Vagina (tissue), 2 donors: Measurements from ENCODE around the gene GPATCH4. TPM values are rescaled to one million over a fixed set of nuclear protein-coding genes. Genes with fewer than 3 reads are reported as not detected.
"Not testable (repeated sequence)": the region's sequence is repeated elsewhere in the genome, so short reads cannot be mapped to it uniquely, and the experiment has no call there.

Source experiments
- DNase-seq, 2 donors: peaks; one replicate each; pipeline ENCODE4 v3.0.0-alpha.2; 2017; ENCODE audit errors: extremely low spot score in 2 of 2
- H3K27ac ChIP-seq: fragments of 200-600 bp; sonication (generic); one replicate; pipeline ENCODE4 v1.5.1; 2019
- H3K27me3 ChIP-seq: fragments of 200-600 bp; sonication (generic); one replicate; pipeline ENCODE4 v1.5.1; 2019
- H3K36me3 ChIP-seq, 2 donors: fragments of 200-600 bp; sonication (generic); one replicate each; pipeline ENCODE4 v1.5.1; 2017 to 2019
- H3K4me1 ChIP-seq: fragments of 200-600 bp; sonication (generic); one replicate; pipeline ENCODE4 v1.5.1; 2019
- H3K4me3 ChIP-seq, 2 donors: fragments of 200-600 bp; sonication (generic); 1 replicate in 1 of 2; 2 replicates in 1 of 2; pipeline ENCODE4 v1.5.1; 2016 to 2019
- H3K9me3 ChIP-seq: fragments of 200-600 bp; sonication (generic); one replicate; pipeline ENCODE4 v1.5.1; 2019
- CTCF ChIP-seq, 3 experiments: fragments of 450-650 bp in 2 of 3; fragments of 200-600 bp in 1 of 3; sonication (generic) in 1 of 3; IDR thresholded peaks; one replicate each; pipeline ENCODE4 v1.5.1; 2017 to 2019; ENCODE audit warnings: antibody characterized with exemption in 3 of 3, mild to moderate bottlenecking in 2 of 3, moderate library complexity in 2 of 3
- POLR2A ChIP-seq, 2 donors: fragments of 450-650 bp; IDR thresholded peaks; one replicate each; pipeline ENCODE4 v1.6.1; 2017; ENCODE audit warnings: antibody characterized with exemption in 2 of 2, mild to moderate bottlenecking in 2 of 2, moderate library complexity in 2 of 2
- POLR2AphosphoS5 ChIP-seq, 2 donors: sonication (generic); formaldehyde crosslinking; IDR thresholded peaks; one replicate each; pipeline ENCODE4 v1.9.0; 2017; ENCODE audit warnings: antibody characterized with exemption in 2 of 2, mild to moderate bottlenecking in 2 of 2, low read depth in 1 of 2; ENCODE audit not compliant: insufficient read depth in 1 of 2
- intact Hi-C: fragments of 100-400 bp; cut with DNase I; formaldehyde crosslinking; loops from one replicate; pipeline ENCODE4 v1.15.1; 2023
- total RNA-seq: library from RNA; depleted of rRNA; stranded (reverse); fragments of >200 nt; gene quantifications from one replicate; pipeline ENCODE4 v1.2.3, GENCODE V29; 2016

Gene GPATCH4
- total RNA-seq, 1 donor from 2014 or later, result 25.8 TPM

GRCh38 chr1:156590326-156591180, 10.7 kb downstream of the GPATCH4 start:
- DNase-seq, result no peak
- no peaks in the 10 kb centered on the region for H3K9me3 ChIP-seq
- peaks cover 20% of the 10 kb centered on the region for H3K4me1 ChIP-seq
- peak overlapping the region in 1 of 2 donors; percentile 81 for H3K4me3 ChIP-seq
- intact Hi-C loops, result no loop called here
- H3K36me3 ChIP-seq, result peaks cover 0 to 13% of the 10 kb centered on the region in 2 donors
- H3K27me3 ChIP-seq, result no peaks in the 10 kb centered on the region
- peak overlapping the region; percentile 84 for H3K27ac ChIP-seq
- no peak for TF ChIP-seq POLR2AphosphoS5 (IDR thresholded peaks at IDR 0.05; ENCODE audit: insufficient read depth in 1 of 2, low read depth in 1 of 2)
- TF ChIP-seq CTCF (IDR thresholded peaks at IDR 0.05), result no peak
- no peak for TF ChIP-seq POLR2A (IDR thresholded peaks at IDR 0.05)

- DNase-seq, result no peak
- intact Hi-C loops, result loop anchor here (10.0 kb wide), 2 partner anchors 75 to 205 kb away; no protein-coding TSS in a partner anchor
- peaks cover 20% of the 10 kb centered on the region for H3K4me1 ChIP-seq
- H3K9me3 ChIP-seq, result no peaks in the 10 kb centered on the region
- TF ChIP-seq CTCF (IDR thresholded peaks at IDR 0.05), result no peak
- TF ChIP-seq POLR2AphosphoS5 (IDR thresholded peaks at IDR 0.05; ENCODE audit: insufficient read depth in 1 of 2, low read depth in 1 of 2), result no peak
- TF ChIP-seq POLR2A (IDR thresholded peaks at IDR 0.05), result no peak
- H3K27me3 ChIP-seq, result no peaks in the 10 kb centered on the region
- H3K27ac ChIP-seq, result no peak overlapping the region
- peaks cover 0 to 7% of the 10 kb centered on the region in 2 donors for H3K36me3 ChIP-seq
- H3K4me3 ChIP-seq, result no peak overlapping the region
These were observed 11.7 kb downstream of the GPATCH4 start for GRCh38 chr1:156589546-156589945.

DNA sequence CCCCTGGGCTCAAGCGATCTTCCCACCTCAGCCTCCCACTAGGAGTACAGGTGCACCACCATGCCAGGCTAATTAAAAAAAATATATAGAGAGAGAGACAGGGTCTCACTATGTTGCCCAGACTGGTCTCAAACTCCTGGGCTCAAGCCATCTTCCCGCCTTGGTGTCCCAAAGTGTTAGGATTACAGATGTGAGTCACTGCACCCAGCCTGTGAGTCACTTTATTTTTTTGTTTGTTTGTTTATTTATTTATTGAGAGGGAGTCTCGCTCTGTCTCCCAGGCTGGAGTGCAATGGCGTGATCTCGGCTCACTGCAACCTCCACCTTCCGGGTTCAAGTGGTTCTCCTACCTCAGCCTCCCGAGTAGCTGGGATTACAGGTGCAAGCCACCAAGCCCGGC, 13.4 kb downstream of the GPATCH4 start:
- not testable (repeated sequence) for H3K27ac ChIP-seq, H3K4me3 ChIP-seq, H3K36me3 ChIP-seq, H3K27me3 ChIP-seq, H3K9me3 ChIP-seq, DNase-seq
- peaks cover 18% of the 10 kb centered on the region for H3K4me1 ChIP-seq
- intact Hi-C loops, result loop anchor here (10.0 kb wide), 2 partner anchors 73 to 203 kb away; no protein-coding TSS in a partner anchor

DNA sequence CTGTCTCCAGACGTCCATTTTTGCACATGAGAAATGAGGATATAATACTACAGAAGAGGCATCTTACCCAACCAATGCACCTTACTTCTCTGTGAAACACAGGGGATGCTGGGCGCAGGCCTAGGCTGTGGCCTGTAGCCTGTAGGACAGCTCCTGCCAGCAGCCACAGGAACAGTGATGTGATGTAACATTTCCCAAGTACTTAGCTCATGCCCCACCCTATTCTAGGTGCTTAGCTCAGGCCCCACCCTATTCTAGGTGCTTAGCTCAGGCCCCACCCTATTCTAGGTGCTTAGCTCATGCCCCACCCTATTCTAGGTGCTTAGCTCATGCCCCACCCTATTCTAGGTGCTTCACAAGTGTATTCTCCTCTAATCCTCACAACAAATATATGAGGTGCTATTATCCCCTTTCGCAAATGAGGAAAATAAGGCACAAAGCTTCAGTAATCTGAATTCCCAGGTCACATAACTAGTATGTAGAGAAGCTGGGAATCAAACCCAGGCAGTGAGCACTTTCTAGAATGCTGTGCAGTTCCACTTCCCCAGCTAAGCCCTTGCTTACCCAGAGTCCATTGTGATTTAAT, 14.3 kb downstream of the GPATCH4 start:
- Histone ChIP-seq H3K4me1 (peaks cover 9% of the 10 kb centered on the region), H3K27me3 (no peaks in the 10 kb centered on the region), H3K27ac (no peak overlapping the region), H3K36me3 (no peaks in the 10 kb centered on the region), H3K9me3 (no peaks in the 10 kb centered on the region), H3K4me3 (no peak overlapping the region)
- intact Hi-C loops, result loop anchor here (10.0 kb wide), 2 partner anchors 72 to 202 kb away; no protein-coding TSS in a partner anchor
- no peak for DNase-seq
- TF ChIP-seq CTCF (IDR thresholded peaks at IDR 0.05) (no peak), POLR2AphosphoS5 (IDR thresholded peaks at IDR 0.05; ENCODE audit: insufficient read depth in 1 of 2, low read depth in 1 of 2) (no peak), POLR2A (IDR thresholded peaks at IDR 0.05) (no peak)

DNA sequence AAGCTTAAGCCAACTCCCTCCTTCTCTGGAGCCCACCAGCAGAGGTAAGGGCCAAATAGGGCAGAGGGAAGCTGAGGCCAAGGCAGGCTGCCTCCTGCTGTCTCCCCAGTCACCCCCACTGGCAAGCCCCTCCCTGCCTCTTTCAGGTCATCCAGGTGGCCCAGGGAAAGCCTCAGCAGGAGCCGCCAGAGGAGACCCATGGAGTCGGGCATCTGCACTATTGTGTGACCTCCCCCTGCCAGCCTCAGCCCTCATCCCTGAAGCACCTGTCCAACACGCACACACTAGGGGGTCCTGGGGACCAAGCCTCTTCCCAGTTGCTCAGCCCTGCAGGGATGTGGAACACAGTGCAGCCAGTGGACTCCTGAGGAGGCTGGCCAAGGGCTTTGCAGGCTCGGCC, 15.0 kb downstream of the GPATCH4 start:
- no peaks in the 10 kb centered on the region for H3K9me3 ChIP-seq
- no peak overlapping the region for H3K27ac ChIP-seq
- no peaks in the 10 kb centered on the region for H3K36me3 ChIP-seq
- TF ChIP-seq CTCF (IDR thresholded peaks at IDR 0.05) (no peak), POLR2AphosphoS5 (IDR thresholded peaks at IDR 0.05; ENCODE audit: insufficient read depth in 1 of 2, low read depth in 1 of 2) (no peak), POLR2A (IDR thresholded peaks at IDR 0.05) (no peak)
- no peak for DNase-seq
- H3K4me1 ChIP-seq, result peaks cover 7% of the 10 kb centered on the region
- H3K4me3 ChIP-seq, result no peak overlapping the region
- intact Hi-C loops, result loop anchor here (10.0 kb wide), 2 partner anchors 72 to 202 kb away; no protein-coding TSS in a partner anchor
- H3K27me3 ChIP-seq, result no peaks in the 10 kb centered on the region
